Keratinocyte (primary cell): ENCODE measurements around the gene PCYOX1L.

ENCODE experiments used
- CTCF ChIP-seq, 3 experiments: IDR thresholded peaks in 1 of 3; conservative IDR thresholded peaks in 1 of 3; optimal IDR thresholded peaks in 1 of 3; 2 replicates in 2 of 3; 3 replicates in 1 of 3; pipeline versions ENCODE3 to v1.5.1; 2011; ENCODE audit warnings: low read length in 3 of 3, mild to moderate bottlenecking in 3 of 3, moderate library complexity in 2 of 3, control low read depth in 1 of 3, inconsistent platforms in 1 of 3; ENCODE audit not compliant: insufficient read depth in 2 of 3; ENCODE audit errors: extremely low read depth in 1 of 3
- EZH2 ChIP-seq: IDR thresholded peaks from one replicate; pipeline ENCODE4 v1.6.1; 2012; ENCODE audit warnings: inconsistent platforms, mild to moderate bottlenecking, low read length, moderate library complexity

GRCh38 chr5:149338364-149338763 is 19.5 kb upstream of the PCYOX1L start:
- TF ChIP-seq CTCF (optimal IDR thresholded peaks at IDR 0.05 in 1 of 3, IDR thresholded peaks at IDR 0.05 in 1 of 3, conservative IDR thresholded peaks at IDR 0.05 in 1 of 3; ENCODE audit: extremely low read depth in 1 of 3, insufficient read depth in 2 of 3, low read length in 3 of 3) (no peak), EZH2 (no peak)
